ENCODE results near the gene PHLDB1.

Gene PHLDB1

GRCh38 chr11:118705791-118706545 lies 98.6 kb downstream of the PHLDB1 start:
- in situ Hi-C loops (cut with MboI; ENCODE audit: low sequenced_read_pairs) = no loop called here

- in situ Hi-C loops (cut with MboI; ENCODE audit: low sequenced_read_pairs) = no loop called here
These were observed 99.1 kb downstream of the PHLDB1 start for GRCh38 chr11:118706546-118706825.

All from HL-60/S4 (cell line).